ENCODE measurements around the gene ACCSL. TPM values are rescaled to one million over a fixed set of nuclear protein-coding genes. Genes with fewer than 3 reads are reported as not detected.
A peak's percentile ranks its signal among the peaks of the same experiment; 100 is the strongest.

ACCSL gene
- total RNA-seq, 2 donors from 2014 or later, result not detected

GRCh38 chr11:44051171-44051570 is 3.4 kb downstream of the ACCSL start:
- TF ChIP-seq, protein P1, sequence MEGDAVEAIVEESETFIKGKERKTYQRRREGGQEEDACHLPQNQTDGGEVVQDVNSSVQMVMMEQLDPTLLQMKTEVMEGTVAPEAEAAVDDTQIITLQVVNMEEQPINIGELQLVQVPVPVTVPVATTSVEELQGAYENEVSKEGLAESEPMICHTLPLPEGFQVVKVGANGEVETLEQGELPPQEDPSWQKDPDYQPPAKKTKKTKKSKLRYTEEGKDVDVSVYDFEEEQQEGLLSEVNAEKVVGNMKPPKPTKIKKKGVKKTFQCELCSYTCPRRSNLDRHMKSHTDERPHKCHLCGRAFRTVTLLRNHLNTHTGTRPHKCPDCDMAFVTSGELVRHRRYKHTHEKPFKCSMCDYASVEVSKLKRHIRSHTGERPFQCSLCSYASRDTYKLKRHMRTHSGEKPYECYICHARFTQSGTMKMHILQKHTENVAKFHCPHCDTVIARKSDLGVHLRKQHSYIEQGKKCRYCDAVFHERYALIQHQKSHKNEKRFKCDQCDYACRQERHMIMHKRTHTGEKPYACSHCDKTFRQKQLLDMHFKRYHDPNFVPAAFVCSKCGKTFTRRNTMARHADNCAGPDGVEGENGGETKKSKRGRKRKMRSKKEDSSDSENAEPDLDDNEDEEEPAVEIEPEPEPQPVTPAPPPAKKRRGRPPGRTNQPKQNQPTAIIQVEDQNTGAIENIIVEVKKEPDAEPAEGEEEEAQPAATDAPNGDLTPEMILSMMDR (conservative IDR thresholded peaks at IDR 0.05), result no peak
- no peaks in the 10 kb centered on the region for H3K4me1 Mint-ChIP-seq
- H3K27me3 Mint-ChIP-seq (ENCODE audit: insufficient read depth), result peaks cover 24% of the 10 kb centered on the region
- Histone ChIP-seq H3K9me3 (ENCODE audit: control insufficient read depth, low read length) (no peaks in the 10 kb centered on the region), H3K9ac (ENCODE audit: extremely low read depth, low read length, poor library complexity, severe bottlenecking) (no peak overlapping the region), H3K36me3 (ENCODE audit: control insufficient read depth, insufficient read depth, low read length) (no peaks in the 10 kb centered on the region), H3K4me3 (ENCODE audit: low read length) (no peak overlapping the region), H3K4me1 (ENCODE audit: control insufficient read depth, insufficient read depth, low read length) (no peaks in the 10 kb centered on the region), H3K27ac (ENCODE audit: low read depth, low read length) (no peak overlapping the region), H3K27me3 (ENCODE audit: control insufficient read depth, insufficient read depth, low read length, poor library complexity, severe bottlenecking) (peaks cover 2% of the 10 kb centered on the region)
- peak; percentile 6 for DNase-seq
- no peak overlapping the region for H3K27ac Mint-ChIP-seq
- H3K36me3 Mint-ChIP-seq (ENCODE audit: low read depth), result no peaks in the 10 kb centered on the region
- no peaks in the 10 kb centered on the region for H3K9me3 Mint-ChIP-seq
- no peak overlapping the region for H3K4me3 Mint-ChIP-seq
- 91 to 96% methylated on average over 4 of the region's 4 CpGs for WGBS, 2 experiments (ENCODE audit: insufficient coverage in 1 of 2, insufficient read length in 1 of 2)

DNA sequence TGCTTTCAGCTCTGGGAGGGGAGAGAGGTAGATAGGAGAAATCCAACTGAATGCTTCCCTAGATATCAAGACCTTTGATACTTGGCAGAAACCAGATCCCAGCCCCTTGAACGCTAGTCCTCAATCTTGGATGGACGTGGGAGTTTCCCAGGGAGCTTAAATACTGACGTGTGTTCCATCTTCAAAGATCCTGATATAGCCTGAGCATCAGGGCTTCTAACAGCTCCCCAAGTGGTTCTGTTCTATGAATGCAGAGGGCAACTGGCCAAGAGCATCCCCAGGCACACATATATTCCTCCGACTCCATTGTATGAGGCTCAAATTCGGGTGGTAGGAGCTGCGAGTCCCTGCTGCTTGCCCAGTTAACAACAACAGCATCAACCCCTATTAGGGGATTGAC is 9.6 kb downstream of the ACCSL start:
- no peaks in the 10 kb centered on the region for H3K4me1 ChIP-seq (ENCODE audit: control insufficient read depth, insufficient read depth, low read length)
- 87 to 88% methylated on average over 4 to 6 of the region's 6 CpGs for WGBS, 2 experiments (ENCODE audit: insufficient coverage in 1 of 2, insufficient read length in 1 of 2)
- no peaks in the 10 kb centered on the region for H3K27me3 ChIP-seq (ENCODE audit: control insufficient read depth, insufficient read depth, low read length, poor library complexity, severe bottlenecking)
- no peaks in the 10 kb centered on the region for H3K36me3 ChIP-seq (ENCODE audit: control insufficient read depth, insufficient read depth, low read length)
- no peak for DNase-seq
- TF ChIP-seq, protein P1 (conservative IDR thresholded peaks at IDR 0.05), result no peak
- no peak overlapping the region for H3K4me3 ChIP-seq (ENCODE audit: low read length)
- H3K9me3 ChIP-seq (ENCODE audit: control insufficient read depth, low read length), result no peaks in the 10 kb centered on the region
- no peak overlapping the region for H3K9ac ChIP-seq (ENCODE audit: extremely low read depth, low read length, poor library complexity, severe bottlenecking)
- Mint-ChIP-seq H3K36me3 (ENCODE audit: low read depth) (no peaks in the 10 kb centered on the region), H3K4me1 (no peaks in the 10 kb centered on the region), H3K27ac (no peak overlapping the region), H3K4me3 (no peak overlapping the region), H3K27me3 (ENCODE audit: insufficient read depth) (peaks cover 12% of the 10 kb centered on the region), H3K9me3 (no peaks in the 10 kb centered on the region)
- no peak overlapping the region for H3K27ac ChIP-seq (ENCODE audit: low read depth, low read length)

DNA sequence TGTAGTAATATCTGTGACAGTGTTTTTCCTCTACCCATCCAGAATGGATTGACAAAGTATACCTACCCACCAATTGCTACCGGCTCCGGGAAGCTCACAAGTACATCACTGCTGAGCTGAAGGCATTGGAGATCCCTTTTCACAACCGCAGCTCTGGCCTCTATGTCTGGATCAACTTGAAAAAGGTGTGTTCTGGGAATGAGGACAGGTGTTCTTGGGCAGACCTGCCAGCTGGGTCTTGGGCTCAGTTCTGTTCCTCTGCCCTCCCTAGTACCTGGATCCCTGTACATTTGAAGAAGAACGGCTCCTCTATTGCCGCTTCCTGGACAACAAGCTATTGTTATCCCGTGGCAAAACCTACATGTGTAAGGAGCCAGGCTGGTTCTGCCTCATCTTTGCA is 10.5 kb downstream of the ACCSL start:
- H3K27me3 ChIP-seq (ENCODE audit: control insufficient read depth, insufficient read depth, low read length, poor library complexity, severe bottlenecking), result no peaks in the 10 kb centered on the region
- TF ChIP-seq, protein P1 (conservative IDR thresholded peaks at IDR 0.05), result no peak
- Mint-ChIP-seq H3K27me3 (ENCODE audit: insufficient read depth) (peaks cover 12% of the 10 kb centered on the region), H3K36me3 (ENCODE audit: low read depth) (no peaks in the 10 kb centered on the region), H3K9me3 (no peaks in the 10 kb centered on the region), H3K4me3 (no peak overlapping the region), H3K4me1 (no peaks in the 10 kb centered on the region), H3K27ac (no peak overlapping the region)
- no peak overlapping the region for H3K9ac ChIP-seq (ENCODE audit: extremely low read depth, low read length, poor library complexity, severe bottlenecking)
- DNase-seq, result no peak
- 92 to 93% methylated on average over 4 to 6 of the region's 6 CpGs for WGBS, 2 experiments (ENCODE audit: insufficient coverage in 1 of 2, insufficient read length in 1 of 2)
- no peaks in the 10 kb centered on the region for H3K4me1 ChIP-seq (ENCODE audit: control insufficient read depth, insufficient read depth, low read length)
- no peak overlapping the region for H3K27ac ChIP-seq (ENCODE audit: low read depth, low read length)
- H3K36me3 ChIP-seq (ENCODE audit: control insufficient read depth, insufficient read depth, low read length), result no peaks in the 10 kb centered on the region
- no peaks in the 10 kb centered on the region for H3K9me3 ChIP-seq (ENCODE audit: control insufficient read depth, low read length)
- H3K4me3 ChIP-seq (ENCODE audit: low read length), result no peak overlapping the region
